Left ventricle myocardium inferior (tissue), 1 donor: ENCODE measurements around the gene C1orf198. TPM values are rescaled to one million over a fixed set of nuclear protein-coding genes. Genes with fewer than 3 reads are reported as not detected.

Experiments
- DNase-seq: peaks from one replicate; pipeline ENCODE4 v3.0.0-alpha.2; 2020
- H3K27ac ChIP-seq: fragments of 200-600 bp; replicated peaks from 2 replicates; pipeline ENCODE4 v1.8.0; 2021
- H3K27me3 ChIP-seq: fragments of 200-600 bp; 2 replicates; pipeline ENCODE4 v1.8.0; 2021; ENCODE audit warnings: low read depth
- H3K36me3 ChIP-seq: fragments of 200-600 bp; 2 replicates; pipeline ENCODE4 v1.8.0; 2021
- H3K4me1 ChIP-seq: fragments of 200-600 bp; 2 replicates; pipeline ENCODE4 v1.8.0; 2021
- H3K4me3 ChIP-seq: fragments of 200-600 bp; 2 replicates; pipeline ENCODE4 v1.8.0; 2021; ENCODE audit warnings: mild to moderate bottlenecking, moderate library complexity
- H3K9me3 ChIP-seq: fragments of 200-600 bp; replicated peaks from 2 replicates; pipeline ENCODE4 v1.8.0; 2021
- CTCF ChIP-seq: fragments of 200-600 bp; IDR thresholded peaks from 2 replicates; pipeline ENCODE4 v1.8.0; 2021; ENCODE audit warnings: antibody characterized with exemption, mild to moderate bottlenecking, borderline replicate concordance
- intact Hi-C: fragments of 100-400 bp; cut with micrococcal nuclease; formaldehyde crosslinking; loops from one replicate; pipeline ENCODE4 v1.11.0; 2022
- total RNA-seq: library from RNA; stranded (reverse); fragmentation: NEBNext Ultra II Directional; extraction: Animal tissue kit (Norgen Biotek cat#: 25700); gene quantifications from one replicate; pipeline ENCODE4 v1.2.1, GENCODE V29; 2021
- donor health status: DM: no; HTN: yes; CAD: no; lungs with severe emphysema.

The C1orf198 gene
- total RNA-seq, 1 donor from 2014 or later: 32.7 TPM

GRCh38 chr1:230800891-230801840 lies 67.2 kb downstream of the C1orf198 start:
- H3K27ac ChIP-seq: no peak overlapping the region
- H3K9me3 ChIP-seq: no peaks in the 10 kb centered on the region
- no peaks in the 10 kb centered on the region for H3K27me3 ChIP-seq
- H3K4me1 ChIP-seq: no peaks in the 10 kb centered on the region
- no peak overlapping the region for H3K4me3 ChIP-seq
- intact Hi-C loops: no loop called here
- TF ChIP-seq CTCF: no peak
- no peaks in the 10 kb centered on the region for H3K36me3 ChIP-seq
- no peak for DNase-seq

- Histone ChIP-seq H3K4me1 (no peaks in the 10 kb centered on the region), H3K27ac (no peak overlapping the region), H3K9me3 (no peaks in the 10 kb centered on the region), H3K36me3 (no peaks in the 10 kb centered on the region), H3K4me3 (no peak overlapping the region), H3K27me3 (no peaks in the 10 kb centered on the region)
- TF ChIP-seq CTCF: no peak
- intact Hi-C loops: loop anchor here (5.0 kb wide), 2 partner anchors 119 to 414 kb away; no protein-coding TSS in a partner anchor
- no peak for DNase-seq
Measured at GRCh38 chr1:230798491-230798890, 69.8 kb downstream of the C1orf198 start.

- Histone ChIP-seq H3K36me3 (no peaks in the 10 kb centered on the region), H3K27me3 (no peaks in the 10 kb centered on the region), H3K4me3 (no peak overlapping the region), H3K27ac (no peak overlapping the region), H3K9me3 (no peaks in the 10 kb centered on the region), H3K4me1 (no peaks in the 10 kb centered on the region)
- DNase-seq: peak; percentile 41
- intact Hi-C loops: loop anchor here (5.0 kb wide), 2 partner anchors 119 to 414 kb away; no protein-coding TSS in a partner anchor
- peak; percentile 88 for TF ChIP-seq CTCF
Measured at GRCh38 chr1:230797942-230798365, 70.4 kb downstream of the C1orf198 start.

- no peak for TF ChIP-seq CTCF
- no peak overlapping the region for H3K27ac ChIP-seq
- intact Hi-C loops: loop anchor here (5.0 kb wide), 2 partner anchors 120 to 415 kb away; no protein-coding TSS in a partner anchor
- H3K4me1 ChIP-seq: no peaks in the 10 kb centered on the region
- H3K9me3 ChIP-seq: no peaks in the 10 kb centered on the region
- DNase-seq: no peak
- no peaks in the 10 kb centered on the region for H3K27me3 ChIP-seq
- H3K36me3 ChIP-seq: no peaks in the 10 kb centered on the region
- H3K4me3 ChIP-seq: no peak overlapping the region
Measured at GRCh38 chr1:230797376-230797920, 70.9 kb downstream of the C1orf198 start.

GRCh38 chr1:230796626-230797025 lies 71.7 kb downstream of the C1orf198 start:
- no peak for TF ChIP-seq CTCF
- no peaks in the 10 kb centered on the region for H3K4me1 ChIP-seq

More at GRCh38 chr1:230796626-230797025, 71.7 kb downstream of the C1orf198 start:
- DNase-seq: no peak
- intact Hi-C loops: loop anchor here (5.0 kb wide), 2 partner anchors 121 to 416 kb away; no protein-coding TSS in a partner anchor
- H3K27me3 ChIP-seq: no peaks in the 10 kb centered on the region
- H3K9me3 ChIP-seq: no peaks in the 10 kb centered on the region
- H3K36me3 ChIP-seq: no peaks in the 10 kb centered on the region
- no peak overlapping the region for H3K4me3 ChIP-seq
- no peak overlapping the region for H3K27ac ChIP-seq
